Measurements from ENCODE around the gene TRIM65.

Gene TRIM65

GRCh38 chr17:75844530-75845057 lies 52.2 kb downstream of the TRIM65 start:
- WGBS (ENCODE audit: insufficient coverage, insufficient read length) = no CpG with 5 or more reads among the region's 14 CpGs
- Histone ChIP-seq H3K27ac (ENCODE audit: low read length) (no peak overlapping the region), H3K4me1 (ENCODE audit: control insufficient read depth, insufficient read depth, low read length) (peaks cover 5% of the 10 kb centered on the region), H3K27me3 (ENCODE audit: control insufficient read depth, insufficient read depth, low read length) (no peaks in the 10 kb centered on the region), H3K4me3 (ENCODE audit: low read length) (no peak overlapping the region), H3K36me3 (ENCODE audit: control insufficient read depth, insufficient read depth, low read length) (peaks cover 23% of the 10 kb centered on the region), H3K9me3 (ENCODE audit: control insufficient read depth, insufficient read depth, low read length) (no peaks in the 10 kb centered on the region)
- DNase-seq (ENCODE audit: low read depth, low spot score) = no peak

GRCh38 chr17:75843577-75844529 lies 52.9 kb downstream of the TRIM65 start, which contains the start of gene UNC13D:
UNC13D (minus strand) TSS chr17:75844404; CDS start chr17:75844337, 67 bp downstream.
- Histone ChIP-seq H3K27ac (ENCODE audit: low read length) (no peak within 1 kb of the TSS), H3K4me1 (ENCODE audit: control insufficient read depth, insufficient read depth, low read length) (peaks cover 5% of the 10 kb centered on the region), H3K9me3 (ENCODE audit: control insufficient read depth, insufficient read depth, low read length) (no peaks in the 10 kb centered on the region), H3K4me3 (ENCODE audit: low read length) (no peak within 1 kb of the TSS), H3K27me3 (ENCODE audit: control insufficient read depth, insufficient read depth, low read length) (no peaks in the 10 kb centered on the region), H3K36me3 (ENCODE audit: control insufficient read depth, insufficient read depth, low read length) (peaks cover 19% of the 10 kb centered on the region)
- no peak for DNase-seq (ENCODE audit: low read depth, low spot score)
- no CpG with 5 or more reads among the region's 35 CpGs for WGBS (ENCODE audit: insufficient coverage, insufficient read length)

- WGBS (ENCODE audit: insufficient coverage, insufficient read length) = no CpG with 5 or more reads among the region's 22 CpGs
- H3K9me3 ChIP-seq (ENCODE audit: control insufficient read depth, insufficient read depth, low read length) = no peaks in the 10 kb centered on the region
- H3K4me1 ChIP-seq (ENCODE audit: control insufficient read depth, insufficient read depth, low read length) = peaks cover 5% of the 10 kb centered on the region
- no peaks in the 10 kb centered on the region for H3K27me3 ChIP-seq (ENCODE audit: control insufficient read depth, insufficient read depth, low read length)
- H3K4me3 ChIP-seq (ENCODE audit: low read length) = no peak overlapping the region
- DNase-seq (ENCODE audit: low read depth, low spot score) = no peak
- no peak overlapping the region for H3K27ac ChIP-seq (ENCODE audit: low read length)
- peaks cover 17% of the 10 kb centered on the region for H3K36me3 ChIP-seq (ENCODE audit: control insufficient read depth, insufficient read depth, low read length)
Observed at GRCh38 chr17:75842963-75843576, 53.7 kb downstream of the TRIM65 start.

GRCh38 chr17:75842411-75842810 lies 54.3 kb downstream of the TRIM65 start:
- peaks cover 5% of the 10 kb centered on the region for H3K4me1 ChIP-seq (ENCODE audit: control insufficient read depth, insufficient read depth, low read length)
- H3K36me3 ChIP-seq (ENCODE audit: control insufficient read depth, insufficient read depth, low read length) = peaks cover 15% of the 10 kb centered on the region
- no CpG with 5 or more reads among the region's 18 CpGs for WGBS (ENCODE audit: insufficient coverage, insufficient read length)
- no peak overlapping the region for H3K4me3 ChIP-seq (ENCODE audit: low read length)
- no peak for DNase-seq (ENCODE audit: low read depth, low spot score)
- no peaks in the 10 kb centered on the region for H3K27me3 ChIP-seq (ENCODE audit: control insufficient read depth, insufficient read depth, low read length)
- no peak overlapping the region for H3K27ac ChIP-seq (ENCODE audit: low read length)
- H3K9me3 ChIP-seq (ENCODE audit: control insufficient read depth, insufficient read depth, low read length) = no peaks in the 10 kb centered on the region

- Histone ChIP-seq H3K27me3 (ENCODE audit: control insufficient read depth, insufficient read depth, low read length) (no peaks in the 10 kb centered on the region), H3K36me3 (ENCODE audit: control insufficient read depth, insufficient read depth, low read length) (peaks cover under 1% of the 10 kb centered on the region; the same call in 1 of the 2 replicates), H3K4me1 (ENCODE audit: control insufficient read depth, insufficient read depth, low read length) (peaks cover 5% of the 10 kb centered on the region), H3K27ac (ENCODE audit: low read length) (no peak overlapping the region), H3K4me3 (ENCODE audit: low read length) (no peak overlapping the region), H3K9me3 (ENCODE audit: control insufficient read depth, insufficient read depth, low read length) (no peaks in the 10 kb centered on the region)
- no CpG with 5 or more reads among the region's 7 CpGs for WGBS (ENCODE audit: insufficient coverage, insufficient read length)
- no peak for DNase-seq (ENCODE audit: low read depth, low spot score)
Observed at GRCh38 chr17:75840799-75841164, 56.0 kb downstream of the TRIM65 start.

- H3K36me3 ChIP-seq (ENCODE audit: control insufficient read depth, insufficient read depth, low read length) = no peaks in the 10 kb centered on the region; the same call in 1 of the 2 replicates
- WGBS (ENCODE audit: insufficient coverage, insufficient read length) = no CpG with 5 or more reads among the region's 36 CpGs
Observed at GRCh38 chr17:75839942-75840798, 56.6 kb downstream of the TRIM65 start.

More at GRCh38 chr17:75839942-75840798, 56.6 kb downstream of the TRIM65 start:
- no peak overlapping the region for H3K4me3 ChIP-seq (ENCODE audit: low read length)
- H3K4me1 ChIP-seq (ENCODE audit: control insufficient read depth, insufficient read depth, low read length) = peaks cover 8% of the 10 kb centered on the region
- no peak overlapping the region for H3K27ac ChIP-seq (ENCODE audit: low read length)
- H3K9me3 ChIP-seq (ENCODE audit: control insufficient read depth, insufficient read depth, low read length) = no peaks in the 10 kb centered on the region
- no peak for DNase-seq (ENCODE audit: low read depth, low spot score)
- H3K27me3 ChIP-seq (ENCODE audit: control insufficient read depth, insufficient read depth, low read length) = no peaks in the 10 kb centered on the region
